SHP77 treated with DMSO at 0.1 percent for 48 hours (cell line): ENCODE data around the gene ABCA13.
A peak's percentile ranks its signal among the peaks of the same experiment; 100 is the strongest.

Experiments used
- DNase-seq: peaks from one replicate; lab custom pipeline; 2025; lab: John Stamatoyannopoulos, UW

ABCA13 gene

GRCh38 chr7:48376263-48376662 lies 205.0 kb downstream of the ABCA13 start:
- no peak for DNase-seq

DNA sequence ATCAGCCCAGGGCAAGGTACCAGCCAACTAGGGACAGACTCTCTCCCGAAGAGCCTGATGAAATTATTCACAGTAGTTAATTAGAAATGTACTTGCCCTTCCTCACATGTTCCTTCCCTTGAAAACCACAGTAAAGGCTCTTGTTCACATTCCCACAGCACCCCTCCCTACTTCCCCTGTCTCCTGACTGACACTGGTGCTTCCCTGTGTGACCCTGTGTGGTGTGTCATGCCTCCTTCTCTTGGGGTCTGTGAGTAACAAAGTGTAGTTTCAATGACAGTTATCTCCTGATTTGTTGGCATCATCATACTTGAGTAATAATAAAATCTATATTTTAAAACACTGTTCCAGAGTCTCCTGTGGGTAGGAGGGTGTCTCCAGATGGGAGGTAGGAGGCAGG lies 209.7 kb downstream of the ABCA13 start:
- DNase-seq = no peak

DNA sequence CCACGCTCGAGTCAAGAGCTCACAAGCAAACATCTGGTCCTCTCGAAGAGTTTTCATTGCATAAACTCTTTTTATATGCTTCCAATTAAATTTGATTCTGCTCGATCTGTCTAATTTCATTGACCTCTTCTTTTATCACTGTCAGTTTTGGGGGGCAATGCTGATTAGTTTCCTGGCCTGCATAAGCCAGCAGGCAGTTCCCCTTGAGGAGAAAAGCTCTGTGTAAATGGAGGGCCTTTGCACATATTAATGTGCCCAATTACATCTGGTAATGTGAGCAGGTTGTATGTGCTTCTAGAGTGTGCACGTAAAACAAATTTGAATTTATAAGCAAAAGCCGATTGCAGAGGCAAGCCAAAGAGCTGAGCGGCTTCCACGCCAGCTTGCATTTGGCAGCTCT lies 210.3 kb downstream of the ABCA13 start:
- no peak for DNase-seq

DNA sequence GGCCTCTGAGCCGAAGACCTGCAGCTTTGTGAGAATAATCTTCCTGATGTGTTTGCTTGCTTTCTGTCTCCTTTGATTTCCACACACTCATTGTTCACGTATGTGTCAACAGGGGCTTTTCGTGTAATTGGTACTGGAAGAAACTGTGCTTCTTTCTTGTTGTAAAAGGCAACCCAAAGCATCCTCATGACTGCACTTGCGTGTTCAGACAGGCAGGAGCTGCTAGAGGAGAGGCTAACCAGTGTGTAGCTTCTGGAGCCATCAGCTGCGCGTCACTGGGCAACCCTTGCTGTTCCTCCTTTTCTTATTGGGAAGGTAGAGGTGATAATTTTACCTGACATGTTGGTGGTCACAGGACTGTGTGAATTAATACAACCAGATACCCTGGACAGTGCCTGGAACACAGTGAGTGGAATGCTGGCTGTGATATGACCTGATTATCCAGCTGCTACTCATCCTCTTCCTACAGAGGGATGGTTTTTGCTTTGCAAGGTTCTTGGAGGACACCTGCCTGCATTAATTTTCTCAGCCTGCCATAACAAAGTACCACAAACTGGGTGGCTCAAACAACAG lies 213.0 kb downstream of the ABCA13 start:
- no peak for DNase-seq

DNA sequence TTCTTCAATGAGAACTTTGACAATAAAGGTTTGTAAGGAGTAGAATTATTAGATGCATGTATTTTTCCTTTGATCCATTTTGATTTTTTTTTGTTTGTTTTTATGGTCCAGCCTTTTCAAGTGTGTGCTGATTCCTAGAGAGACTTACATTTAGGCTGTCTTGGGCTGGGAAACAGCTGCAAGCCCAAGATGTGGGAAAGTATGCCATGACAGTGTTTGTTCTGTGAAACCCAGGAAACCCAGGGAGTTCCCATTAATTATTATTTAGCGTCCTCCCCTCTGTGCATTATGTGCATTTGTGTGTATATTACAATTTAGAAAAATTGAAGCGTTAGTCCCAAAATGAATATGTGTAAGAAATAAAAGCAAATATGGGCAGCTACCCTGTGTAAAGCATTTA lies 216.7 kb downstream of the ABCA13 start:
- DNase-seq = no peak

DNA sequence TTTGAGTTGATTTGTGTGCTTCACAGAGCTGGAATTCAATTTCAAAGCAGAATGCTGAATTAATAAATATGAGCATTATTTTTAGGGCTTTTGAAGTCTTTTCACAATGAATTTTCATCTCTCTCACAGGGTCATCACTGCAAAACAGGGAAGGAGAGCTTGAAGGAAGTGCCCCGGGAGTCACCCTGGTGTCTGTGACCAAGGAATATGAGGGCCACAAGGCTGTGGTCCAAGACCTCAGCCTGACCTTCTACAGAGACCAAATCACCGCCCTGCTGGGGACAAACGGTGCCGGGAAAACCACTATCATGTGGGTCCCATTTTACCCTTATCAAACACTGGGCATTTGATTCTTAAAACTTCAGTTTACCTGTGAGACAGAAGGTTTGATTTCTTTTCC lies 217.7 kb downstream of the ABCA13 start:
- no peak for DNase-seq

DNA sequence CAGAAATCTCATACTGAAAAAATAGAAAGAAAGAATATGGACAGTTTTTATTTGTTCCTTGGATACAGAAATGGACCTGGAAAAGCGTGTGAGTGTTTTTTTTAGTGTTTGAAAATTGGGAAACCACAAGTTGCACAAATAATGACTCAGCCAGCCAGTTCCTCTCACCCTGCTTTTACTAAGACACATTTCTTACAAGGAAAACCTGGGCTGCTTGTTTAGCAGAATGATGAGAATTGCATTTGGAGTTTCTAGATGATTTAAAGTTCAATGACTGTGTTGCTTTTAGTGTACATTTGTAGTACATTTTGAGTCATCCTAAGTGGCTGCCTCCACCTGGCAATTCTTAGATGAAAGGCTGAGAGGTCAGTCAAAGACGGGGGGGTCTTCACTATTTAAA lies 218.7 kb downstream of the ABCA13 start:
- no peak for DNase-seq

DNA sequence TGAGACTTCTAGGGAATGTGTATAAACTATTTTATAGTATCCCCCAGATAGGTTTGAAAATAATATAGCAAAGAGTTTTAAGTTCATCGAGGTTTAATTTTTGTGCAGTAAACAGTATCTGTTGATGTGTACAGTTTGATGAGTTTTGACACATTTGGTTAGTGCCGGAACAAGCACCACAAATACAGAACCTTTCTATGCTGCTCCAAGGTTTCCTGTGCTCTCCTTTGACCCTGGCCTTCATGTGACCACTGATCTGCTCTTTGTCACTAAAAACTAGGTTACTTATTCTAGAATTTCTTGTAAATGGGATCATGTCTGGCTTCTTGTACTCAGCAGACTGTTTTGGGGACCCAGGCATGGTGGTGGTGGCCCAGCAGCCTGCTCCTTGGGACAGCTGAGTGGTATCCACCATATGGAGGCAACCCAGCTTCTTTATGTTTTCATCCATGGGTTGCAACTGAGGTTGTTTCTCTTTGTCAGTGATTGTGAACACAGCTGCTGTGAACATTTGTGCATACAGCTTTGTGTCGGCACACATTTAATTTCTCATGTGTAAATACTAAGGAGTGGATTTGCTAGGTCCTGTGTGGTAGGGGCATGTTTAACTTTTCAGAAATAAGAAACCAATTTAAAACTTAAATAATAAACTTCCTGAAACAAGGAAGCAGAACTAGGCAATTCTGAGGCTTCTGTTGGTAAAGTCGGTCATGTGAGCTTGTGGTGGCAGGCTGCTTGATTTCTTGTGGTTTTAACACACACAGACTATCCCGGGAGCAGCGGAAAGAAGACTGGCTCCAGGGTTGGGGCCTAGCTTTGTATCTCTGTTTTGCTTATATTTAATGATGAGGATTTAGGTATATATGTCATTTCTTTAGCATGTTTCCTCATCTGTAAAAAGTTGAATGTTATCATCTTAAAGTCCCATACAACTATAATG lies 219.4 kb downstream of the ABCA13 start:
- DNase-seq = no peak

DNA sequence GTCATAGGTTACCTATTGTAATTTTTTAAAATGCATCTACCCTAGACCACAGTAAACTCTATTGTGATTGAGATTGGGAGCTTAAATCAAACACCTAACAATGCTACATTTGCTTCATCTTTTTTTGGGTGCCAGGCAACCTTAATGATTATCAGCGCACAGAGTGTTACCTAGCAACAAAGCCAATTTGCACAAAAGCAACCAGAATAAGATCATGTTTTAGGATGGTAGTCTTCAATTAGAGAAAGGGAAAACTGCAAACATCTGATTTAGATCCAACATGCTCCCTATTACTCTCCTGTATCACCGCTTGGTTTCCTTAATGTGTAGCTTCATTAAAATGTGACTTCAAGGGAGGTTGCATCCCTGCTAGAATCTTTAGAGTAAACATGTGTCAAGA lies 226.9 kb downstream of the ABCA13 start:
- DNase-seq = no peak

- DNase-seq = no peak
These were observed 231.5 kb downstream of the ABCA13 start for GRCh38 chr7:48402721-48403120.

- no peak for DNase-seq
These were observed 237.5 kb downstream of the ABCA13 start for GRCh38 chr7:48408731-48409130.

- DNase-seq = no peak
These were observed 240.4 kb downstream of the ABCA13 start for GRCh38 chr7:48411619-48412018.

DNA sequence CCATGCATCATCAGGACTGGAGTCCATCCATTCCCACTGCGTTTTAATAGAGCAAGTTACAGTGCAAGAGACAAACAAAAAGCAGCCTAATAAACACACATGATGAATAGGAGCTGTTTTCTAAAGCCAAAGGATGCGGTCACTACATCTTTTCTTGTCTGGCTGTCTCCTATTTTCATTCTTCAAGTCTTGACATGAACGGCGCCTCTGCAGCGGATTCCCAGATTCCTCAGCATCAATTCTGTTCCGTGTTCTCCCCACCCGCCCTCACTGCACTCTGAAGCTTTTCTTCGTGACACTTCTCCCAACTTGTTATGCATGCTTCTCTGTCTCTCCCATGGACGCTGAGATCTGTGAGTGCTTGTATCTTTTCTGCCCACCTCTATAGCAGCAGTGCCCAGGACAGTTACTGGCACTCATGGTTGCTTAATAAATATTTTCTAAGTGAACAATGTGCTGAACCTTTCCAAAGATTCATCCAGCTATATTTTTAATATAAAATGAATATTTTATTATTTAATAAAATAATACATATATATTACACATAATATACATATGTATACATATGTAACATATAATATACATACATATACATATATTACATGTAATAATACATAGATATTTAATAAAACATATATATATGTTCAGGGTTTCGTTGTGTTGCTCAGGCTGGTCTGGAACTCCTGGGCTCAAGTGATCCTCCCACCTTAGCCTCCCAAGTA lies 242.9 kb downstream of the ABCA13 start:
- DNase-seq = no peak

DNA sequence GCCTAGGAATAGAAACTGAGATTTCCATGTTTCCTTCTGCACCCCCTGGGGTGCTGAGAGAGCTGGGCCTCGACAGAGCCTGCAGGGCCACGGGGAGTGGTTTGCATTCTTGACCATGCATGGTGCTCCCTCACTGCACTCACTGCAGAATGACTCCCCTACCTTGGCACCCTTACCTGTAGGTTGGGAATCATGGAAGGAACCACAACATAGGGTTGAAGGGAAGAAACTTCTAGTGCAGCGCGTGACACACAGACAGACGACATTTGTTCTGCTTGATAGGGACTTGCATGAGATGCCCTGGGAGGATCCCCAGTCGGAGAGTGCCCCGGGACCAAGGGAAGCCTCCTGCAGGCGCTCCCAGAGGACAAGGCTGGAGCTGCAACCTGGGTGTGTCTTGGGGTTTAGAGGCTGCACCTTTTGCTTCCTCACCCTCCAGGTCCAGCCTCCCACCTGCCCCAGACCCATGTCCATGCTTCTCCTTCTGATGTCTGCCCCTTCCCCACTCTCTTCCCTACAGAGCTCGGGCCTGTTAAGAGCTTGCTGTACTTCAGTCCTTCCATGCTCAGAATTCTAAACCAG lies 245.2 kb downstream of the ABCA13 start:
- DNase-seq = no peak

DNA sequence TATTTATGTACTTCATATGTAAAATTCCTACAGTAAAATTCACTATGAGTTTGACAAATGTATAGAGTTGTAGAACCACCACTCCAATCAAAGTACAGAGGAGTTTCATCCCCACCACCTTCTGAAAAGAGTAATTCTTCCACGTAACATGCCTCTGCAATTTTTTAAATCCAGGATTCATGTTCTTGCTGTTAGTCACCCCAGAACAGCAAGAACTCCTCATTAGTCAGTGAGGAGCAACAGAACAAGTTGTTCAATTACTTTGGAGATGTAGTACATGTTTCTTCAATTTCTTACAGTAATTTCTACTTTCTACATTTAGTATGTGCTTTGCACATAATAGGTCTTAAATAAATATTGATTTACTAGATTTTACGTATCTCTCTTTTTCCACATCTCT lies 248.1 kb downstream of the ABCA13 start:
- no peak for DNase-seq

GRCh38 chr7:48420206-48420605 lies 248.9 kb downstream of the ABCA13 start:
- DNase-seq = no peak

DNA sequence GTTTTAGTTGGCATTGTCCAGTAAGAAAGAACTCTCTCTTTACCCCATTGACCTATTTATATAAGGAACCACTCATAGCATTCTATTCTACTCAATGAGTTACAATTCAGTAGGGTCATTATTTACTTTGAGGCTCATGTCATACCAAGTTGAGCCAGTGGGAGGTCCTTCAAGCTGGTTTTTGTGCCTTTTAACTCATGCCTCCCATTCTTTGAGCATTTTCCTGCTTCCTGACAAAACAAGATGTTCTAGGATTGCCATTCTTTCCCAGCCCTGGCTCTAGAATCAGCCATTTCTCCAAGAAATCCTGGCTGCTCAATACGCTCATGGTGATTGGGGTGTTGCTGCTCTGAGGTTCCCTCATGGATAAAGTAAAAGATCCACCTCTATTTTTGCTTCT lies 250.1 kb downstream of the ABCA13 start:
- DNase-seq = no peak

GRCh38 chr7:48424731-48425130 lies 253.5 kb downstream of the ABCA13 start:
- DNase-seq = peak; percentile 75

DNA sequence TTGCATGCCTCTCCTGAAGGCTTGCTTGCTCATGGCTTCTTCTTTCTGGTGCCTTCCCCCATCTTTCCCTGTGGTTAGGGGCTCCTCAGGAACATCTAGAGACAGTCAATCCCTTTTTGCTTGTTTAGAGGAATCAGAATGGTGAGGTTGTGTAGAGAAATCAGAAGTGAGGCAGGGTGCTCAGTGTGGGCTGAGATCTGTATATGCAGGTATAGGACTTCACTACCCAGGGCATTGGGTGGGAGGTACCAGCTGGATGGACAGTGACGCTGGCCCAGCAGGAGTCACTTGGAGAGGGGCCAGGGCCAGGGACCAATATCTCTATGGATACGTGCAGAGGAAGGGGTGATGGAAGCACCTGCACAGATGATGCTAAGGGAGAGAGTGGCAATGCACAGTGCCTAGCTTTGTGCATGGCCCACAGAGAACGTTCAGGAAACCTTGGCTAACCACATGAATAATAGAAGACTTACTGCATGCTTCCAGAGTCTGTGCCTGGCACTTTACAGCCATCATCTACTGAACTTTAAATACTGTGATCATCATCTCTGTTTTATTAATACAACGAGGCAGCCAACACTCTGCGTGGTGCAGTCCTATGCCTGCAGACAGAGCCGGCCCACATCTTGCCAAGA lies 255.2 kb downstream of the ABCA13 start:
- peak; percentile 86 for DNase-seq

DNA sequence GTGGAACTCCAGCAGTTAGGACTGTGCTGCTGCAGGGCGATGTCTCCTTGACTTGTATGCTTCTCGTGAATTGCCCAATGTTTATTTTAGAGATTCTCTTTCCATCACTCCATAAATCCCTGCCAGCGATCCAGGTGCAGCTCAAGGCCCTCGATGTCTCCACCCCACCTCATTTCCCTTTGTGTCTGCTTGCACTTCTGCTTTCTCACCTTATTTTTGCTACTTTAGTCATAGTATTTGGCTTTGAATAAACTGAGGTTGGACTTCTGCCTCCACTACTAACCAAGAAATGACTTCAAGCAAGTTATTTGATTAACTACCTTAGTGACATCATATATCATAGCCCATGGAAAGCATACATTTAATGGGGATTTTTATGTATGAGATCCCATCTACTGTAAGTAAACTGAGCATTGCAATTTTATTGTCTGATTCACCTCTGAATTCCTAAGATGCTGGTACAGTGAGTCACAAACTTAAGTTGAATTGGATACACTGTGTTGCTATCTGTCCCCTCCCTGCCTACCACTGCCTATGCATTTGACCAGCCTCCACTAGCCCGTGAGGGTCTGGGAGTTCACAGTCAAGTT lies 255.8 kb downstream of the ABCA13 start:
- peak; percentile 96 for DNase-seq

GRCh38 chr7:48427671-48428070 lies 256.4 kb downstream of the ABCA13 start:
- no peak for DNase-seq
